ENCODE measurements around the gene CHST4.
"Not testable (repeated sequence)": the region's sequence is repeated elsewhere in the genome, so short reads cannot be mapped to it uniquely, and the experiment has no call there.

CHST4 gene

DNA sequence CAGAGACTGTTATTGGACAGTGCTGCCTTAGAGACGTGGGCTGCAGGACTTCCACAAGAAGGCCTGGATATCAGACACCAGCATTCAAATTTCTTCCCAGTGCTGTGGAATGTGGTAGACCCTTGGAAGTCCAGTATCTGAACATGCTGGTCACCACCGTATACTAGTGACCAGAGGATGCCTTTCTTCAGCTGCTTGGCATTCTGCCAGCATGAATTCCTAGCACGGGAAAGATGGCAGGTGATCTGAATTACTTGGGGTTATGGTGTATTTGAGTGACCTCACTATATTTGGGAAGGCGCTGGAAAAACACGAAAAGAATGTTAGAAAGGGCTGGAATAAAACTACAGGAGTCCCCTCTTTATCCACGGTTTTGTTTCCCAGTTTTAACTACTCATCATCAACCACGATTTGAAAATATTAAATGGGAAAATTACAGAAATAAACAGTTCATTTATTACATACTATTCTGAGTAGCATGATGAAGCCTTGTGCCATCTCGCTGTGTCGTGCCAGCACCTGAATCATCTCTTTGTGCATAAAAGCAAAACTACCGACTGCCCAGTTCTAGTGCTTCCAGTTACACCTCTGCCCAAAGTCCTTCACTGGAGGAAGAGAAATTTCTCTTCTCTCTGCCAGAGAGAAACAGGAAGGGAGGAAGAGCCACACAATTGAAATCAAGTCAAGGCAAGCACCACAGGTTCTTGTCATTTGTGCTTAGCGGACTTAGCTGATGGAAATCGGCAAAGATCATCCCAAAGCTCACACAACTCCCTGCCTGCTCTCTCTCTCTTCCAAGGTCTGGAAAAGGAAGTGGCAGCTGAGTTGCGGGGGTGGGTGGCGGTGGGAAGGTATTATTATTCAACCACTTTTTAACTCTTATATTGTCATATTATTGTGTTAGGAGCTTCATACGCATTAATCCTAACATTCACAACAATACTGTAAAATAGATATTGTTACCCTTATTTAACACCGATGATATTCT lies 1.4 kb upstream of the CHST4 start:
- DNase-seq (ENCODE audit: low read depth), result no peak

- no peak for DNase-seq (ENCODE audit: low read depth)
Observed at GRCh38 chr16:71528257-71528656, 2.0 kb downstream of the CHST4 start.

- no peak for DNase-seq (ENCODE audit: low read depth)
Observed at GRCh38 chr16:71528863-71529262, 2.6 kb downstream of the CHST4 start.

DNA sequence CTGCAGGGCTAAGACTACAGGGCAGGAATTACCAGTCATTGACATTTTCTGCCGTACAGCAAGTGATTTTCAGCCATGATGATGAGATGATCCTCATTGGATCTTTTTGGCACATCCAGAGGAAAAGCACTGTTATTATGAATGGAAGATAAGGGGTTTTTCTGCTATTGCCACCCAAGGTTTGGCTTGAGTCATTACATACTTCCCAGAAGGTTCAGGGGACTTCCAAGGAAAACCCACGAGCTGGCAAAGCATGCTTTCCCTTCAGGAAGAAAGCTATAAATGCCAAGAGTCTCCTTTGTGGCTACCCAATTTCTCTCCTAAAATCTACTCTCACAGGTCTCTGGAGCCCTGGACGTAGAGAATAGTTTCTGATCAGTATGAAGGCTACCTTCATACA lies 6.1 kb downstream of the CHST4 start:
- DNase-seq (ENCODE audit: low read depth), result no peak

GRCh38 chr16:71536752-71537499 lies 10.7 kb downstream of the CHST4 start:
- DNase-seq (ENCODE audit: low read depth), result no peak

DNA sequence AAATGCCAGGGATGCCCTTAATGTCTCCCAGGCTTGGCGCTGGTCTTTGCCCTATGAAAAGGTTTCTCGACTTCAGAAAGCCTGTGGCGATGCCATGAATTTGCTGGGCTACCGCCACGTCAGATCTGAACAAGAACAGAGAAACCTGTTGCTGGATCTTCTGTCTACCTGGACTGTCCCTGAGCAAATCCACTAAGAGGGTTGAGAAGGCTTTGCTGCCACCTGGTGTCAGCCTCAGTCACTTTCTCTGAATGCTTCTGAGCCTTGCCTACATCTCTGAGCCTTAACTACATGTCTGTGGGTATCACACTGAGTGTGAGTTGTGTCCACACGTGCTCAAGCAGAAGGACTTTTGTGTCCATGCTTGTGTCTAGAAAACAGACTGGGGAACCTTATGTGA lies 11.4 kb downstream of the CHST4 start:
- peak; percentile 8 for DNase-seq (ENCODE audit: low read depth)

DNA sequence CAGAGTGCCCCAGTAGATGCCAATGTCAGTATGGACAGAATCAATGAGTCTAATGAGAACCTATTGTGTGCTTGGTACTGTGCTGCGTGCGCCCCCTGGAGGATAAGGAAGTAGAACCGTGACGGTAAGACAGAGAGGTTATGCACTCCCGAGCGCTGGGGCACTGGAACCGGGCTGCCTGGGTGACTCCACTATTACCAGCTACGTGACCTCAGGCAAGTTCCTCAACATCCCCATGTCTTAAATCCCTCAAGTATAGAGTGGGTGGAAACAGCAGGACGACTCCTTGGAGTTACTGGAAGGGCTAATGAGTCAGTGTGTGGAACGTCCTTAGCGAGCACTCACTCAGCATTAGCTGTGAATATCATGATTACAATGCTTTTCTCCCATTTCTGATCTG lies 16.2 kb downstream of the CHST4 start:
- peak; percentile 3 for DNase-seq (ENCODE audit: low read depth)

GRCh38 chr16:71547168-71547567 lies 20.9 kb downstream of the CHST4 start:
- DNase-seq (ENCODE audit: low read depth), result no peak

- no peak for DNase-seq (ENCODE audit: low read depth)
Observed at GRCh38 chr16:71552698-71553503, 26.7 kb downstream of the CHST4 start.

GRCh38 chr16:71555230-71555891 lies 29.1 kb downstream of the CHST4 start:
- DNase-seq (ENCODE audit: low read depth), result no peak

DNA sequence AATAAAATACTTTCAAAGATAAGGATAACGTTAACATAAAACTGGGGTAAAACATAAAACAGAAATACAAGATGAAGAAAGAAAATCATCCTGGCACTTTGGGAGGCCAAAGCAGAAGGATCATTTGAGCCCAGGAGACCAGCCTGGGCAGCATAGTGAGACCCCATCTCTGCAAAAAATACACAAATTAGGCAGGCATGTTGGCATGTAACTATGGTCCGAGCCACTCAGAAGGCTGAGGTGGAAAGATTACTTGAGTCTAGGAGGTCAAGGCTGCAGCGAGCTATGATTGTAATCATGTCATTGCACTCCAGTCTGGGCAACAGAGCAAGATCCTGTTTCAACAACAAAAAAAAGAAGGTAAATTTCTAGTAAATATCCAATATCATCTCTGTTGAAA lies 31.1 kb downstream of the CHST4 start:
- no peak for DNase-seq (ENCODE audit: low read depth)

- no peak for DNase-seq (ENCODE audit: low read depth)
Observed at GRCh38 chr16:71557954-71558582, 31.8 kb downstream of the CHST4 start.

DNA sequence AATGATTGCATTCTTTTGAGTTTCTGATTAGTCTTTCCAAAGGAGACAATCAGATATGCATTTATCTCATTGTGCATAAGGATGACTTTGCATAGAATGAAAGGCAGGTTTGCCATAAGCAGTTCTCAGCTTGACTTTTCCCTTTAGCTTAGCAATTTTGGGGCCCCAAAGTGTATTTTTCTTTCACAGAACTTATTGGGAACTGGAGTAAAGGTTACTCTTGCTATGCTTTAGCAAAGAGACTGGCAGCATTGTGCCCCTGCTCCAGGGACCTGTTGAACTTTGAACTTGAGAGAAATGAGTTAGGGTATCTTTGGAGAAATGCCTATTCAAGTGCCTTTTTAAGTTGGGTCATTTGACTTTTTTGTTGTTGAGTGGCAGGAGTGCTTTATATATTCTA lies 33.6 kb downstream of the CHST4 start:
- DNase-seq (ENCODE audit: low read depth), result no peak

- not testable (repeated sequence) for DNase-seq (ENCODE audit: low read depth)
Observed at GRCh38 chr16:71561886-71562285, 35.7 kb downstream of the CHST4 start.

DNA sequence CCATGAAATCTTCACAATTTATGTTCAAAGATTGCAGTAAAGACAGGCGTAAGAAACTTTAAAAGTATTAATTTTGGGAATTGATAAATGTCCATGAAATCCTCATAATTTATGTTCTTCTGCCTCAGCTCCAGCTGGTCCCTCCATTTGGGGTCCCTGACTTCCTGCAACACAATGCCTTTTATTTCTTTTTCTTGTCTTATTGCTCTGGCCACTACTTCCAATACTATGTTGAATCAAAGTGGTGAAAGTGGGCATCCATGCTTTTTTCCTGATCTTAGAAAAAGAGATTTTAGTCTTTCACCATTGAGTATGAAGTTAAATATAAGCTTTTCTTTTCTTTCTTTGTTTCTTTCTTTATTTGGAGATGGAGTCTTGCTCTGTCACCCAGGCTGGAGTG lies 36.3 kb downstream of the CHST4 start:
- DNase-seq (ENCODE audit: low read depth), result no peak

DNA sequence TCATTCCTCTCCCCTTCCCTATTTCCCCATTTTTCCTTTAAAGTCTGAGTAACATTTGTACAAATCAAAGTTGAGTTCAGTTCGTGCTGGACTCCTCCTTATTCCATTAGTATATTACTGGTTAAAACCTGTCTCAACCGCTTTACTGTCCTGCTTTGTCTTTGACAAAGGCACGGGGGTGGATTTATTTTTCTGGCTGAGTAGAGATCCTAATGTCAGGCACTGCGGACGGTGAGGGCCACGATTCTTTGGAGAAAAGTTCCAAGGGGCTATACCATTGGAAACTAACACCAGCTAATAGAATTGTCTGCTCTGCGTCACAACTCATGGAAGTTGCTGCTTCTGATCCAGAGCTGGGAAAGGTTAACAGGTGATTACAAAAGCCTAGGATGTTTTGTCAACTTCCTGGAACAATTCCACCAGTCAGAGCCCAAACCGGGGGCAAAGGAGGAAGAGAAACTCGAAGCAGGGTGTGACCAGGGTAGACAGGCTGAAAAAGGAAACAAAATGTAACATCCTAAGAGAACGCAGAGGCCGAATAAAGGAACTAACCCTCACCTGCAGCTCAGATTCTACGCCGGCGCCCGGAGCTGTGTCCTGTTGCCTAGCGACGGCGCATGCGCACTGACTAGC lies 38.2 kb downstream of the CHST4 start:
- DNase-seq (ENCODE audit: low read depth), result no peak

GRCh38 chr16:71565812-71566700 lies 39.8 kb downstream of the CHST4 start:
- no peak for DNase-seq (ENCODE audit: low read depth)

DNA sequence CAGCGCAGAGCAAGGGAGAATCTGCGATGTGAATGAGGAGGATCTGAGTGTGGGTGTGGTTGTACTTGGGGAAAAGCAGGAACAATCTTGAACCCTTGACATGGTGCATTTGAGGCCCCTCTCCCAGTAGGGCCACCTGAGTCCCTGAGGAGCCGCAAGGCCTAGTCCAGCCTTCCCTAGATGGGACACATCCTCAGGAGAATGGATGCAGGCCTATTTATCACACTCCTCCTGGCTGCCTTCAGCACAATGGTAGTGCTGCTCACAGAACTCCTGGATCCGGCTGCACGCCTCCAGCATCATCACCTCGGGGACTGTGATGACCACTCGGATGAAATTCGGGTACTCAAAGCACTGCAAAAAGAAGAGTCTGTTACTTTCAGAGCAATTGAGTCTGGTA lies 41.7 kb downstream of the CHST4 start:
- DNase-seq (ENCODE audit: low read depth), result no peak

GRCh38 chr16:71568551-71568950 lies 42.3 kb downstream of the CHST4 start:
- DNase-seq (ENCODE audit: low read depth), result no peak

DNA sequence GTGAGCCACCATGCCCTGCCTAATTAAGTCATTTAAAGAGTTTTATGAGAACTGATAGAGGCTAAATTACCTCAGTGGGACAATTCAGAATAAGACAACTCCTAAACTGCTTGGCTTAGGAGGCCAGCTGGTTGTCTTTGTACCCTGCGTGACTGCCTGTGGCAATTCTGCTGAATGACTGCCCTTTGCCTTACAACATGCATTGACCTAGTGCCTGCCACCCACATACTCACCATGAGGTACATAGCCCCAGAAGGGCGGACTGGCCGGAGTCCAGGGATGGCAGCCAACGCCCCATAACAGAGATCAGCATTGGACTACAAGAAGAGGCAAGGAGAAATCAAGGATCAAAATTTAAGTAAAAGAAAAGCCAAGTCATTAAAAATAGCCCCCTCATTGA lies 43.4 kb downstream of the CHST4 start:
- no peak for DNase-seq (ENCODE audit: low read depth)
